Vagina (tissue), 2 donors: ENCODE measurements around the gene MIPEP.

ENCODE experiments used
- POLR2A ChIP-seq, 2 donors: fragments of 450-650 bp; IDR thresholded peaks; one replicate each; pipeline ENCODE4 v1.6.1; 2017; ENCODE audit warnings: antibody characterized with exemption in 2 of 2, mild to moderate bottlenecking in 2 of 2, moderate library complexity in 2 of 2
- POLR2AphosphoS5 ChIP-seq, 2 donors: sonication (generic); formaldehyde crosslinking; IDR thresholded peaks; one replicate each; pipeline ENCODE4 v1.9.0; 2017; ENCODE audit warnings: antibody characterized with exemption in 2 of 2, mild to moderate bottlenecking in 2 of 2, low read depth in 1 of 2; ENCODE audit not compliant: insufficient read depth in 1 of 2
- TF ChIP-seq, protein P1 (sequence below), 3 experiments: fragments of 450-650 bp in 2 of 3; fragments of 200-600 bp in 1 of 3; sonication (generic) in 1 of 3; IDR thresholded peaks; one replicate each; pipeline ENCODE4 v1.5.1; 2017 to 2019; ENCODE audit warnings: antibody characterized with exemption in 3 of 3, mild to moderate bottlenecking in 2 of 3, moderate library complexity in 2 of 3

DNA sequence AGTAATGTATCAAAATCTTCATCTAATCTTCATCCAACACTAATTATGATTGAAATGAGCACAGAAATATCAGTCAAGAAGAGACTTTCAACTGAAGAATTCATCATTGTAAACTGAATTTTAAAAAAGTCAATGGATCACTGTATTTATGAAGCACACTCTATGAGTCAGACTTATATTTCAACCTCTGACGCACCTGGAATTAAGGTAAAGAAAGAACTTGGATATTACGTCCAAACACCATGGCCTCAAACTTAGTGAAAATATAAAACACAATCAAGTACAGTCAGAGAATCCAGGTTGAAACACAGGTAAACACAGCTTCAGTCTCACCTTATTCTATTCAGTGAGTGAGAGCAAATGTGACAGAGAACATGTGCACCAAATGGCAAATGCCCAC lies 39.5 kb downstream of the MIPEP start:
- TF ChIP-seq, protein P1, sequence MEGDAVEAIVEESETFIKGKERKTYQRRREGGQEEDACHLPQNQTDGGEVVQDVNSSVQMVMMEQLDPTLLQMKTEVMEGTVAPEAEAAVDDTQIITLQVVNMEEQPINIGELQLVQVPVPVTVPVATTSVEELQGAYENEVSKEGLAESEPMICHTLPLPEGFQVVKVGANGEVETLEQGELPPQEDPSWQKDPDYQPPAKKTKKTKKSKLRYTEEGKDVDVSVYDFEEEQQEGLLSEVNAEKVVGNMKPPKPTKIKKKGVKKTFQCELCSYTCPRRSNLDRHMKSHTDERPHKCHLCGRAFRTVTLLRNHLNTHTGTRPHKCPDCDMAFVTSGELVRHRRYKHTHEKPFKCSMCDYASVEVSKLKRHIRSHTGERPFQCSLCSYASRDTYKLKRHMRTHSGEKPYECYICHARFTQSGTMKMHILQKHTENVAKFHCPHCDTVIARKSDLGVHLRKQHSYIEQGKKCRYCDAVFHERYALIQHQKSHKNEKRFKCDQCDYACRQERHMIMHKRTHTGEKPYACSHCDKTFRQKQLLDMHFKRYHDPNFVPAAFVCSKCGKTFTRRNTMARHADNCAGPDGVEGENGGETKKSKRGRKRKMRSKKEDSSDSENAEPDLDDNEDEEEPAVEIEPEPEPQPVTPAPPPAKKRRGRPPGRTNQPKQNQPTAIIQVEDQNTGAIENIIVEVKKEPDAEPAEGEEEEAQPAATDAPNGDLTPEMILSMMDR (IDR thresholded peaks at IDR 0.05), result no peak
- TF ChIP-seq POLR2A (IDR thresholded peaks at IDR 0.05) (no peak), POLR2AphosphoS5 (IDR thresholded peaks at IDR 0.05; ENCODE audit: insufficient read depth in 1 of 2, low read depth in 1 of 2) (no peak)
